Sigmoid colon (tissue), 4 donors: ENCODE results near the gene MDH1B.

Source experiments
- EP300 ChIP-seq, 4 donors: sonication (generic); formaldehyde crosslinking; IDR thresholded peaks; one replicate each; pipeline ENCODE4 v1.6.1; 2017; ENCODE audit warnings: antibody characterized with exemption in 4 of 4
- POLR2A ChIP-seq, 2 donors: fragments of 450-650 bp; IDR thresholded peaks; one replicate each; pipeline ENCODE4 v1.6.1; 2016; ENCODE audit warnings: antibody characterized with exemption in 2 of 2, mild to moderate bottlenecking in 2 of 2, moderate library complexity in 2 of 2
- TF ChIP-seq, protein P1 (sequence below), 4 experiments: fragments of 450-650 bp in 3 of 4; fragments of 200-600 bp in 1 of 4; IDR thresholded peaks; one replicate each; pipeline ENCODE4 v1.5.1; 2016 to 2019; ENCODE audit warnings: antibody characterized with exemption in 4 of 4, mild to moderate bottlenecking in 3 of 4, moderate library complexity in 2 of 4

GRCh38 chr2:206792645-206793044 is 27.5 kb upstream of the MDH1B start:
- TF ChIP-seq, protein P1, sequence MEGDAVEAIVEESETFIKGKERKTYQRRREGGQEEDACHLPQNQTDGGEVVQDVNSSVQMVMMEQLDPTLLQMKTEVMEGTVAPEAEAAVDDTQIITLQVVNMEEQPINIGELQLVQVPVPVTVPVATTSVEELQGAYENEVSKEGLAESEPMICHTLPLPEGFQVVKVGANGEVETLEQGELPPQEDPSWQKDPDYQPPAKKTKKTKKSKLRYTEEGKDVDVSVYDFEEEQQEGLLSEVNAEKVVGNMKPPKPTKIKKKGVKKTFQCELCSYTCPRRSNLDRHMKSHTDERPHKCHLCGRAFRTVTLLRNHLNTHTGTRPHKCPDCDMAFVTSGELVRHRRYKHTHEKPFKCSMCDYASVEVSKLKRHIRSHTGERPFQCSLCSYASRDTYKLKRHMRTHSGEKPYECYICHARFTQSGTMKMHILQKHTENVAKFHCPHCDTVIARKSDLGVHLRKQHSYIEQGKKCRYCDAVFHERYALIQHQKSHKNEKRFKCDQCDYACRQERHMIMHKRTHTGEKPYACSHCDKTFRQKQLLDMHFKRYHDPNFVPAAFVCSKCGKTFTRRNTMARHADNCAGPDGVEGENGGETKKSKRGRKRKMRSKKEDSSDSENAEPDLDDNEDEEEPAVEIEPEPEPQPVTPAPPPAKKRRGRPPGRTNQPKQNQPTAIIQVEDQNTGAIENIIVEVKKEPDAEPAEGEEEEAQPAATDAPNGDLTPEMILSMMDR (IDR thresholded peaks at IDR 0.05): no peak
- TF ChIP-seq POLR2A (IDR thresholded peaks at IDR 0.05): no peak
- TF ChIP-seq EP300 (IDR thresholded peaks at IDR 0.05): no peak
